ENCODE results near the gene COX15.
"Not testable (repeated sequence)": the region's sequence is repeated elsewhere in the genome, so short reads cannot be mapped to it uniquely, and the experiment has no call there.

The COX15 gene

DNA sequence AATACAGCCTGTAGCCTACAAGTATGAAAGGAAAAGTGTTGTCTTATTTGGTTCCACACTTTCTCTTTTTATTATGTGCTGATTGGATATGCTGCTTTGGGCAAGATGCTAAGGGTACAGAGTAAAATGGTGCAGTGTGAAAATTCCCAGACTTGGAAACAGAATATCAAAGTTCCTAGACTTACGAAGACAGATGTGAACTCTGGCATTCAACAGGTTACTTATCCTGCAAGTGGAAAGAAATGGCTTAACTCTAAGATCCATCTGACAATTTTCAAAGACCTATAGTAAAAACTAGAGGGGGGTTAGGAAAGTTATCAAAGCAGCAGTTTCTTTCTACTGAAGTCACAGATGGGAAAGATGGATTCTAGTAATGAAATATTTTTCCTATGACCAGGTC, 24.2 kb upstream of the COX15 start:
- DNase-seq (ENCODE audit: low read depth) = no peak
- TF ChIP-seq, protein P1, sequence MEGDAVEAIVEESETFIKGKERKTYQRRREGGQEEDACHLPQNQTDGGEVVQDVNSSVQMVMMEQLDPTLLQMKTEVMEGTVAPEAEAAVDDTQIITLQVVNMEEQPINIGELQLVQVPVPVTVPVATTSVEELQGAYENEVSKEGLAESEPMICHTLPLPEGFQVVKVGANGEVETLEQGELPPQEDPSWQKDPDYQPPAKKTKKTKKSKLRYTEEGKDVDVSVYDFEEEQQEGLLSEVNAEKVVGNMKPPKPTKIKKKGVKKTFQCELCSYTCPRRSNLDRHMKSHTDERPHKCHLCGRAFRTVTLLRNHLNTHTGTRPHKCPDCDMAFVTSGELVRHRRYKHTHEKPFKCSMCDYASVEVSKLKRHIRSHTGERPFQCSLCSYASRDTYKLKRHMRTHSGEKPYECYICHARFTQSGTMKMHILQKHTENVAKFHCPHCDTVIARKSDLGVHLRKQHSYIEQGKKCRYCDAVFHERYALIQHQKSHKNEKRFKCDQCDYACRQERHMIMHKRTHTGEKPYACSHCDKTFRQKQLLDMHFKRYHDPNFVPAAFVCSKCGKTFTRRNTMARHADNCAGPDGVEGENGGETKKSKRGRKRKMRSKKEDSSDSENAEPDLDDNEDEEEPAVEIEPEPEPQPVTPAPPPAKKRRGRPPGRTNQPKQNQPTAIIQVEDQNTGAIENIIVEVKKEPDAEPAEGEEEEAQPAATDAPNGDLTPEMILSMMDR (conservative IDR thresholded peaks at IDR 0.05; ENCODE audit: low read depth, low read length) = no peak
- H3K4me3 ChIP-seq (ENCODE audit: low read length) = no peak overlapping the region

DNA sequence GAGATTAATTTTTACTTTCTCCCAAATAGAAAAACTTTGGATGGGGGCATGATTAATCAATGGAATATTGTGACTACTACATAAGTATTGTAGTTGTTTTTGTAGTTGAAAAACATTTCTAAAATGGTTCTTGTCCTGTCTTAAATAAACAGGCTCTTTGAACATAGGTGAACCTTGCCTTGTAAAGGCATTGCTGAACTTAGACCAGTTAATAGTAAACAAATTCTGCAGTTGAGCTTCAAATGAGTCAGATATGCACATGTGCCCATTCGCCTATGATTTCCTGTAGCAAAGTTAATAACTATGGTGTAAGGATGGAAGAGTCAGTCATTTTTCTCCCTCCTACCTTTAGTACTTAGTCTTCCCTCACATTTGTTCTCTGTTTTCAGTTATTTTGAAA, 22.7 kb upstream of the COX15 start:
- no peak for DNase-seq (ENCODE audit: low read depth)
- TF ChIP-seq, protein P1 (conservative IDR thresholded peaks at IDR 0.05; ENCODE audit: low read depth, low read length) = no peak
- no peak overlapping the region for H3K4me3 ChIP-seq (ENCODE audit: low read length)

DNA sequence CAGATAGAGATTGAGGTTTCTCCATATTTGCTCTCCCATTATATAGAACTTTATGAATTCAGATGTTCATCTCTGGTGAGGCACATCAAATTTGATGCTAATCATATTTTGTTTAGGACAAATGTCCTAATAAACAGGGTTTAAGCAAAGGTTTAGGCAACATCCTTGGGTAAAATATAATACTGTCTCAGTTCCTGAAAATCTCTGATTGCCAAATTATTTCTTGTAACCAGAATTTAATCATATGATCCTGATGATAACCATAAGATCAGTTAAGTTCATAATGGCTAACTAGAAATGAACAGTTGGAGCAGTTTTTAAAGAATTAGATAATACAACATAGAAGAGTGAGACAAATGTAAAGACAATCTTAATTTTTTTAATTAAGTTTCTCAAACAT, 18.7 kb upstream of the COX15 start:
- no peak overlapping the region for H3K4me3 ChIP-seq (ENCODE audit: low read length)
- TF ChIP-seq, protein P1 (conservative IDR thresholded peaks at IDR 0.05; ENCODE audit: low read depth, low read length) = no peak
- no peak for DNase-seq (ENCODE audit: low read depth)

DNA sequence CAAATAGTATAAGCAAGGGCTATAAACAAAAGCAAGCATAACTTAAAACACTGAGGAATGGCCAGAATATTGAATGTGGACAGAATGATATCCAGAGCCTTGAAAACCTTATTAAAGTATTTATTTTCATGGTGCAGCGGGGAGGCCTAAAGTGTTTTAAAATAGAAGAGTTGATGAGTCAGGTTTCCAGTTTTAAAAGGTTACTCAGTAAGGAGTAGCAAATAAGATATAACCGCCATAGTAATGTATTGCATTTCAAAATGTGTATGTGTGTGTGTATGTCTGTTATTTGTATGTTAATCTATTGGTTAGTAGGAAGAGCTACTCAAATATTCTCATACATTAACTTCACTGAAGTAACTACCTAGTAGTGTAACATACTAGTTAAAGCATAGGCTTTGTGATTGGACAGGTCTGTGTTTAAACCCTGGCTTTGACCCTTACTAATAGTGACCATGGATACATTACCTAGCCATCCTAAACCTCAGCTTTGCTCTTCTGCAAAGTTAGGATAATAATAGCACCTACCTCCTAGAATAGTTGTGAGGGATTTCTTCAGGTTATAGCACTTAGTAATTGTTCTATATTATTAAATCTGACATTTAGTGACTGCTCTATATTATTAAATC, 17.0 kb upstream of the COX15 start:
- no peak for DNase-seq (ENCODE audit: low read depth)
- TF ChIP-seq, protein P1 (conservative IDR thresholded peaks at IDR 0.05; ENCODE audit: low read depth, low read length) = no peak
- H3K4me3 ChIP-seq (ENCODE audit: low read length) = no peak overlapping the region

DNA sequence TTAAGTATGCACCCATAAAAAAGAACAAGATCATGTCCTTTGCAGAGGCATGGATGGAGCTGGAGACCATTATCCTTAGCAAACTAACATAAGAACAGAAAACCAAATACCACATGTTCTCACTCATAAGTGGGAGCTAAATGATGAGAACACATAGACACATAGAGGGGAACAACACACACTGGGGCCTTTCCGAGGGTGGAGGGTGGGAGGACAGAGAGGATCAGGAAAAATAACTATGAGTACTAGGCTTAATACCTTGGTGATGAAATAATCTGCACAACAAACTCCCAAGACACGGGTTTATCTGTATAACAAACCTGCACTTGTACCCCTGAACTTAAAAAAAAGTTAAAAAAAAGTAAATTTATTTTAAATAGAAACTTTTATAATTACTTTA, 14.2 kb upstream of the COX15 start:
- not testable (repeated sequence) for H3K4me3 ChIP-seq (ENCODE audit: low read length); DNase-seq (ENCODE audit: low read depth)

DNA sequence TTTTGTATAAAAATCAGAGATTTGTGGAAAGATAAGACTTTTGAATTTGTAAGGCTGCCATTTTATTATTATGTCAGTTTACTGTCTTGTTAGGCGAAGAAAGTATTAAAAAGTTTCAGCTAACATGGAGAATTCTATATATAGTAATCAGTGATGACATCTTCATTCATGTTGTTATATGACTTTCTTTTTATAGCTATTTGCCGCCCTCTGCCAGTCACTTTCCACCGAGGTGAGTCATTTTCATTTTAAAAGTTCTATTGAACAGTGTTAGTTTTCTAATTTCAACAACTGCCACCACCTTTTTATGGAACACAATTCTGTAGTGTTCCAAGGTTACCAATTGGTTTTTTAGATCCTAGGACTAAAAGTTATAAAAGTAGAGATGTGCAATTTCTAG, 11.9 kb upstream of the COX15 start:
- no peak for DNase-seq (ENCODE audit: low read depth)

DNA sequence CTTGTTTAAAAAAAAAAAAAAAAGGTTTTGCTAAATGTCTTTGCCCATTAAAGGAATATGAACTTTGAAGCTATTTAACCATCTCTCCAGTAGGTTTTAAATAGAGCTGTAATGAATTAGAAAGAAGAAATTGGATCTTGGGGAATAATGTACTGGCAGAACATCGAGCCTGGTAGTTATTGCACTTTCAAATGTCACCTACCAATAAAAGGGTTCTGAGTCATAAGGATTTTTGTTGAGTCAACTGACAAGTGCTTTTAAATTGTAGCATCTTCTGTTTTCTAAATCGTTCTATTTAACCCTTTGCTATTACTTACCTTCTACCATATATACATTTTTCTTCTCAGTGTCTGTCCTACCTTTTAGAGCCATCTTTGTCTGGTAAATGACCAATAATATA, 10.8 kb upstream of the COX15 start:
- TF ChIP-seq, protein P1 (conservative IDR thresholded peaks at IDR 0.05; ENCODE audit: low read depth, low read length) = no peak
- H3K4me3 ChIP-seq (ENCODE audit: low read length) = no peak overlapping the region
- DNase-seq (ENCODE audit: low read depth) = no peak

More for the DNA sequence above, 11.9 kb upstream of the COX15 start:
- H3K4me3 ChIP-seq (ENCODE audit: low read length) = no peak overlapping the region
- TF ChIP-seq, protein P1 (conservative IDR thresholded peaks at IDR 0.05; ENCODE audit: low read depth, low read length) = no peak

All from retinal pigment epithelial cell (primary cell).